Tibial nerve (tissue), 4 donors: ENCODE data around the gene CXorf58. TPM values are rescaled to one million over a fixed set of nuclear protein-coding genes. Genes with fewer than 3 reads are reported as not detected.
A peak's percentile ranks its signal among the peaks of the same experiment; 100 is the strongest.

Experiments
- DNase-seq, 2 donors: peaks; one replicate each; pipeline ENCODE4 v3.0.0-alpha.2; 2019; ENCODE audit warnings: low spot score in 2 of 2
- H3K27ac ChIP-seq, 4 donors: fragments of 200-600 bp; sonication (generic) in 3 of 4; one replicate each; pipeline ENCODE4 v1.5.1; 2017 to 2019; ENCODE audit warnings: mild to moderate bottlenecking in 1 of 4
- H3K27me3 ChIP-seq, 2 donors: fragments of 200-600 bp; sonication (generic) in 1 of 2; one replicate each; pipeline versions ENCODE4 v1.5.1 to v1.6.0; 2017 to 2019
- H3K36me3 ChIP-seq, 3 donors: fragments of 200-600 bp; sonication (generic); one replicate each; pipeline ENCODE4 v1.5.1; 2018 to 2019
- H3K4me1 ChIP-seq, 4 donors: fragments of 200-600 bp; sonication (generic) in 3 of 4; one replicate each; pipeline ENCODE4 v1.5.1; 2017 to 2019
- H3K4me3 ChIP-seq, 4 donors: fragments of 200-600 bp; sonication (generic) in 3 of 4; one replicate each; pipeline ENCODE4 v1.5.1; 2017 to 2019; ENCODE audit warnings: mild to moderate bottlenecking in 1 of 4, moderate library complexity in 1 of 4
- H3K9me3 ChIP-seq, 4 donors: fragments of 200-600 bp; sonication (generic) in 3 of 4; one replicate each; pipeline ENCODE4 v1.5.1; 2017 to 2019
- EP300 ChIP-seq, 2 donors: sonication (generic); formaldehyde crosslinking; IDR thresholded peaks; one replicate each; pipeline ENCODE4 v1.6.1; 2017; ENCODE audit warnings: antibody characterized with exemption in 2 of 2, mild to moderate bottlenecking in 1 of 2
- POLR2A ChIP-seq, 2 donors: fragments of 450-650 bp; IDR thresholded peaks; one replicate each; pipeline ENCODE4 v1.6.1; 2017; ENCODE audit warnings: antibody characterized with exemption in 2 of 2, mild to moderate bottlenecking in 2 of 2, moderate library complexity in 2 of 2
- WGBS, 2 donors: methylation state at CpG; one replicate each; pipeline ENCODE4 v1.1.5; 2018; 5-methylcytosine and 5-hydroxymethylcytosine counted together
- total RNA-seq, 4 donors: library from RNA; depleted of rRNA; stranded (reverse); fragments of >200 nt; gene quantifications; one replicate each; pipeline ENCODE4 v1.1.0, GENCODE V29; 2016
- TF ChIP-seq, protein P1 (sequence below), 5 experiments: fragments of 200-600 bp in 3 of 5; fragments of 450-650 bp in 2 of 5; sonication (generic) in 3 of 5; IDR thresholded peaks; one replicate each; pipeline ENCODE4 v1.5.1; 2016 to 2019; ENCODE audit warnings: antibody characterized with exemption in 5 of 5, mild to moderate bottlenecking in 3 of 5, moderate library complexity in 2 of 5

Gene CXorf58
- total RNA-seq, 4 donors from 2014 or later, result 0.22 to 1.5 TPM; not detected in 2

- Histone ChIP-seq H3K36me3 (no peaks in the 10 kb centered on the region), H3K27me3 (no peaks in the 10 kb centered on the region), H3K27ac (no peak overlapping the region), H3K9me3 (no peaks in the 10 kb centered on the region), H3K4me1 (no peaks in the 10 kb centered on the region), H3K4me3 (no peak overlapping the region)
- TF ChIP-seq EP300 (IDR thresholded peaks at IDR 0.05) (peak in 1 of 2 donors; percentile 49), POLR2A (IDR thresholded peaks at IDR 0.05) (no peak)
- TF ChIP-seq, protein P1, sequence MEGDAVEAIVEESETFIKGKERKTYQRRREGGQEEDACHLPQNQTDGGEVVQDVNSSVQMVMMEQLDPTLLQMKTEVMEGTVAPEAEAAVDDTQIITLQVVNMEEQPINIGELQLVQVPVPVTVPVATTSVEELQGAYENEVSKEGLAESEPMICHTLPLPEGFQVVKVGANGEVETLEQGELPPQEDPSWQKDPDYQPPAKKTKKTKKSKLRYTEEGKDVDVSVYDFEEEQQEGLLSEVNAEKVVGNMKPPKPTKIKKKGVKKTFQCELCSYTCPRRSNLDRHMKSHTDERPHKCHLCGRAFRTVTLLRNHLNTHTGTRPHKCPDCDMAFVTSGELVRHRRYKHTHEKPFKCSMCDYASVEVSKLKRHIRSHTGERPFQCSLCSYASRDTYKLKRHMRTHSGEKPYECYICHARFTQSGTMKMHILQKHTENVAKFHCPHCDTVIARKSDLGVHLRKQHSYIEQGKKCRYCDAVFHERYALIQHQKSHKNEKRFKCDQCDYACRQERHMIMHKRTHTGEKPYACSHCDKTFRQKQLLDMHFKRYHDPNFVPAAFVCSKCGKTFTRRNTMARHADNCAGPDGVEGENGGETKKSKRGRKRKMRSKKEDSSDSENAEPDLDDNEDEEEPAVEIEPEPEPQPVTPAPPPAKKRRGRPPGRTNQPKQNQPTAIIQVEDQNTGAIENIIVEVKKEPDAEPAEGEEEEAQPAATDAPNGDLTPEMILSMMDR (IDR thresholded peaks at IDR 0.05), result no peak
- peak in 1 of 2 donors; percentile 5 for DNase-seq
- 77 to 93% methylated on average over 4 of the region's 4 CpGs for WGBS, 2 donors
These were observed 35.8 kb upstream of the CXorf58 start for GRCh38 chrX:23871905-23872546.

DNA sequence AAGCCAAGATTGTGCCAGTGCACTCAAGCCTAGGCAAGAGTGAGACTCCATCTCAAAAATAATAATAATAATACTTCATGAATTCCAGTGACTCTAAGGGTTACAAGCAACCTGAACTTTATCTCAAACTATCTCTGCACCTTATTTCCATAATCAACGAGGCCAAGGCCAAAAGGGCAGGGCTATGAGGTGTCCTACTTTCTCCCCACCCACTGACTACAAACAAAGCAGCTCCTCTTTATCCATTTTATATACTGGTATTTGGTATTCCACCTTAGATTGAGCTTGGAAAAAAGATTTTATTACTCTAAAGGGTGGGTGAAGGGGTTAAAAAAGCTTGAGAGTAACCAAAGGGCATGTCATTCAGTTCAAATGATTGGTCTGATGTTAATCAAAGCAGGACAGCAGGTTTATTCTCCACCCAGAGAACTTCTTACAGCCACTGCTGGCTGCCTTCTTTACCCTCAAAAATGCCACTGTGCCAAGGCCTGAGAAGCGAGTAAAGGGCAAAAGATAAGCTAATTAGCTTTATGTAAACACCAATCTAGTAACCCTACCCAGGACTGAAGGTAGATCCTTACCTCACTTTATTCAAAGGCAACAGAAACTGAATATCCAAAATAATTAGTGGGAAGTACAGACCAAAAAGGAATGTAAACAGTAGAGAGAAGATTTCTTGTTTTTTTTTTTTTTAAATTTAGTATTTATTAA, 28.3 kb upstream of the CXorf58 start:
- 39 to 45% methylated on average over 2 of the region's 2 CpGs for WGBS, 2 donors
- Histone ChIP-seq H3K4me1 (peaks cover 0 to 4% (median 0%) of the 10 kb centered on the region in 4 donors), H3K4me3 (no peak overlapping the region), H3K27ac (no peak overlapping the region), H3K36me3 (no peaks in the 10 kb centered on the region), H3K27me3 (no peaks in the 10 kb centered on the region), H3K9me3 (no peaks in the 10 kb centered on the region)
- TF ChIP-seq, protein P1 (IDR thresholded peaks at IDR 0.05), result no peak
- TF ChIP-seq EP300 (IDR thresholded peaks at IDR 0.05), result no peak
- no peak for TF ChIP-seq POLR2A (IDR thresholded peaks at IDR 0.05)
- DNase-seq, result no peak

DNA sequence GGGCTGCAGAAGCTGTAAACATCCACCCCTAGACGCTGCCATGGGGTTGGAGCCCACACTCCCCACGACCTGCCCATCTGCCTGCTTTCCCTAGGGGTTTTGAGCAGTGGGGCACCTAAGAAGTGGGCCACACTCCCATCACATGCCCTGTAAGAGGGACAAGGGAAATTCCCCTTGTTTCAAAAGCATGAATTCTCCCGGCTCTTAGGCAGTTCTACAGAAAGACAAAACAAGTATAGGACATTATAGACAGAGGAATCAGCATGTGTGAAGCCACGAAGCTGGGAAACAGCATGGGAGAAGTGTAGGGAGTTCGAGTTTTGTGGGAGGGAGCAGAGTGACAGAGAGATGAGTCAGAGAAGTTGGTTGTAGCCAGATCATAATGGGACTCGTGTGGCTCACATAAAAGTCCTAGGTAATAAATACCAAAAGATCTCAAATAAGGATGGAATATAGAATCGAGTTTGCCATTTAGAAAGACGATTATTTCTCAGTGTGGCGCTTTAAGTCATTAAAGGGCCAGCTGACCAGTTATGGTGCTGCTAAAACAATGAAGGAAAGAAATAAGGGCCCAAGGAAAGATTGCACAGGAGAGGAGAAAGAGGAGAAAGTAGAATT, 24.0 kb upstream of the CXorf58 start:
- Histone ChIP-seq H3K4me3 (no peak overlapping the region), H3K36me3 (no peaks in the 10 kb centered on the region), H3K27ac (peak overlapping the region in 2 of 4 donors; percentile 55 to 65), H3K9me3 (no peaks in the 10 kb centered on the region), H3K4me1 (peaks cover 0 to 5% (median 0%) of the 10 kb centered on the region in 4 donors), H3K27me3 (no peaks in the 10 kb centered on the region)
- no peak for DNase-seq
- 44 to 50% methylated on average over 9 of the region's 9 CpGs for WGBS, 2 donors
- TF ChIP-seq, protein P1 (IDR thresholded peaks at IDR 0.05), result no peak
- TF ChIP-seq POLR2A (IDR thresholded peaks at IDR 0.05) (no peak), EP300 (IDR thresholded peaks at IDR 0.05) (no peak)

GRCh38 chrX:23884427-23885024, 23.3 kb upstream of the CXorf58 start:
- no peak for DNase-seq
- Histone ChIP-seq H3K27me3 (no peaks in the 10 kb centered on the region), H3K9me3 (no peaks in the 10 kb centered on the region), H3K4me3 (no peak overlapping the region), H3K4me1 (peaks cover 0 to 5% (median 0%) of the 10 kb centered on the region in 4 donors), H3K36me3 (no peaks in the 10 kb centered on the region), H3K27ac (no peak overlapping the region)
- TF ChIP-seq, protein P1 (IDR thresholded peaks at IDR 0.05), result no peak
- TF ChIP-seq POLR2A (IDR thresholded peaks at IDR 0.05) (no peak), EP300 (IDR thresholded peaks at IDR 0.05) (no peak)
- 60 to 72% methylated on average over 4 of the region's 4 CpGs for WGBS, 2 donors
